Erythroblast (primary cell): ENCODE results near the gene RUNDC3A.

ENCODE experiments used
- GATA1 ChIP-seq: IDR thresholded peaks from 2 replicates; pipeline ENCODE4 v1.6.1; 2011; ENCODE audit warnings: low read depth, mild to moderate bottlenecking, control low read depth, low read length, moderate library complexity
- POLR2A ChIP-seq: IDR thresholded peaks from 2 replicates; pipeline ENCODE4 v1.6.1; 2011; ENCODE audit warnings: mild to moderate bottlenecking, low read length

DNA sequence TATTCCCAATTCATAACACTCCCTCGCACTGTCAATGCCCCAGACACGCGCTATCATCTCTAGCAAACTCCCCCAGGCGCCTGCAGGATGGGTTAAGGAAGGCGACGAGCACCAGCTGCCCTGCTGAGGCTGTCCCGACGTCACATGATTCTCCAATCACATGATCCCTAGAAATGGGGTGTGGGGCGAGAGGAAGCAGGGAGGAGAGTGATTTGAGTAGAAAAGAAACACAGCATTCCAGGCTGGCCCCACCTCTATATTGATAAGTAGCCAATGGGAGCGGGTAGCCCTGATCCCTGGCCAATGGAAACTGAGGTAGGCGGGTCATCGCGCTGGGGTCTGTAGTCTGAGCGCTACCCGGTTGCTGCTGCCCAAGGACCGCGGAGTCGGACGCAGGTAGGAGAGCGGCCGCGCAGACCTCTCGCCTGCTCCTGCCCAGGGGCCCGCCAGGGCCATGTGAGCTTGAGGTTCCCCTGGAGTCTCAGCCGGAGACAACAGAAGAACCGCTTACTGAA lies 36.6 kb downstream of the RUNDC3A start, which contains the start of gene GRN:
- TF ChIP-seq POLR2A: peak; percentile 66
- TF ChIP-seq GATA1: no peak
